Right cardiac atrium (tissue), 5 donors: Measurements from ENCODE around the gene ASTN2. TPM values are rescaled to one million over a fixed set of nuclear protein-coding genes. Genes with fewer than 3 reads are reported as not detected.
"Not testable (repeated sequence)": the region's sequence is repeated elsewhere in the genome, so short reads cannot be mapped to it uniquely, and the experiment has no call there.

ENCODE experiments used
- ATAC-seq, 2 donors: fragments of 200-7000 bp; cut with Tn5 transposase; one replicate each; pipeline versions ENCODE4 v1.8.0 to v1.9.1; 2020; ENCODE audit warnings: moderate library complexity in 2 of 2, mild to moderate bottlenecking in 1 of 2
- DNase-seq, 3 donors: peaks; one replicate each; pipeline ENCODE4 v3.0.0-alpha.2; 2020
- H3K27ac ChIP-seq: one replicate; pipeline ENCODE4 v1.5.1; 2013; ENCODE audit warnings: mild to moderate bottlenecking, low read length, control low read depth, moderate library complexity
- H3K27me3 ChIP-seq: one replicate; pipeline ENCODE4 v1.6.1; 2013; ENCODE audit not compliant: control insufficient read depth, insufficient read depth
- H3K4me1 ChIP-seq: one replicate; pipeline ENCODE4 v1.6.1; 2013; ENCODE audit warnings: low read length; ENCODE audit not compliant: control insufficient read depth, insufficient read depth
- H3K4me3 ChIP-seq: one replicate; pipeline ENCODE4 v1.5.1; 2013; ENCODE audit warnings: low read length, control low read depth
- H3K9me3 ChIP-seq: one replicate; pipeline ENCODE4 v1.6.1; 2013; ENCODE audit warnings: low read length; ENCODE audit not compliant: control insufficient read depth
- WGBS: extraction: QIAGEN DNeasy Blood & Tissue Kit; methylation state at CpG from one replicate; pipeline ENCODE4 v1.1.7; 2013; 5-methylcytosine and 5-hydroxymethylcytosine counted together
- intact Hi-C, 4 donors: fragments of 100-400 bp; cut with DNase I; formaldehyde crosslinking; loops; one replicate each; pipeline versions ENCODE4 v1.11.0 to v1.14.0; 2022 to 2023
- polyA plus RNA-seq: library from polyadenylated mRNA; stranded (reverse); fragments of 200-250 nt; gene quantifications from one replicate; pipeline ENCODE4 v1.2.3, GENCODE V29; 2013
- total RNA-seq, 4 donors: library from RNA; stranded (reverse); fragmentation: NEBNext Ultra II Directional; extraction: Animal tissue kit (Norgen Biotek cat#: 25700); gene quantifications; one replicate each; pipeline ENCODE4 v1.2.1, GENCODE V29; 2021
- donor health status: healthy with polysubstance abuse.
- donor health status: DM: no; HTN: yes; CAD: no.
- donor health status: DM: no; HTN: no; CAD: no.
- donor health status: DM: no; HTN: yes; CAD: no; lungs with severe emphysema.
- donor health status: DM: yes; HTN: yes; CAD: no.

Gene ASTN2
- total and polyA plus RNA-seq, 5 donors: 18.1 to 79.3 (median 59.8) TPM

- H3K4me3 ChIP-seq, DNase-seq, ATAC-seq, H3K27ac ChIP-seq, intact Hi-C loops, H3K4me1 ChIP-seq, H3K9me3 ChIP-seq, H3K27me3 ChIP-seq: not testable (repeated sequence)
- WGBS: 84% methylated on average over 4 of the region's 4 CpGs
Observed at GRCh38 chr9:116888476-116888875, 526.4 kb downstream of the ASTN2 start.

DNA sequence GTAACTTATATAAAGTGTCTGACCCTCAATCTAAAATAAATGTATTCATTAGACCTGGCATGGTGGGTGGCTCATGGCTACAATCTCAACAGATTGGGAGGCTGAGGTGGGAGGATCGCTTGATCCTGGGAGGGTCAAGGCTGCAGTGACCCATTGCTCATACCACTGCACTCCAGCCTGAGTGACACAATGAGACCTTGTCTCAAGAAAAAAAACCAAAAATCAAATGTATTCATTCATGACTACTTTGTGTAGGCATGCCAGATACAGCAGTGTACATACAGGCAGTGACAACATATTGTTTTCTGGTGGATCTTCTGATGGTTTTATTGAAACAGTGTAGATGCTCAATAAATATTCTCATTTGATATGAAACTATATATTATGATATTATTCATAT lies 526.8 kb downstream of the ASTN2 start:
- 89% methylated on average over 1 of the region's 1 CpG for WGBS
- Histone ChIP-seq H3K4me1 (no peaks in the 10 kb centered on the region), H3K9me3 (no peaks in the 10 kb centered on the region), H3K27me3 (peaks cover 2% of the 10 kb centered on the region), H3K4me3 (no peak overlapping the region), H3K27ac (no peak overlapping the region)
- intact Hi-C loops: no loop called here
- DNase-seq (no peak), ATAC-seq (no peak)

DNA sequence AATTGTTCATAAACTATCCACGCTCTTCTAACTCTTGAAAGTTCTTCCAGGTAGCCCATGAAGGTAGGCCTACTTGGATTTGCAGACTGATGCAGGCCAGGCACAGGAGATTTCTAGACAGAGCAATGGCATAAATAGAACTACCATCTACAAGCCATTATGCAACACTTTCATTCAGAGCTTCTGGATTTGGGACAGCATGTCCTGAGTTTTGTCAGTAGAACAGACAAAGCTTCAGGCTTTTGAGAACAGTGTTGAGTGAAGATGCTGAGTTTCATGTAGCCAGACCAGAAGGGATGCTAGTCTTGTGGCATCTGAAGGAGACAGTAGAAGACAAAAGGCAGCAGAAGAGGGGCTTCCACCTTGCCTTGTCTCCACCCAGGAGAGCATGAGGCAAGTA lies 531.2 kb downstream of the ASTN2 start:
- intact Hi-C loops: no loop called here
- Histone ChIP-seq H3K4me3 (no peak overlapping the region), H3K4me1 (no peaks in the 10 kb centered on the region), H3K9me3 (no peaks in the 10 kb centered on the region), H3K27me3 (no peaks in the 10 kb centered on the region), H3K27ac (no peak overlapping the region)
- WGBS: 85% methylated on average over 1 of the region's 1 CpG
- ATAC-seq (no peak), DNase-seq (no peak)

- Histone ChIP-seq H3K9me3 (peaks cover 2% of the 10 kb centered on the region), H3K4me3 (no peak overlapping the region), H3K4me1 (no peaks in the 10 kb centered on the region), H3K27ac (no peak overlapping the region), H3K27me3 (no peaks in the 10 kb centered on the region)
- intact Hi-C loops: no loop called here
- 72% methylated on average over 3 of the region's 3 CpGs for WGBS
- DNase-seq: no peak
- no peak for ATAC-seq
Observed at GRCh38 chr9:116877072-116877471, 537.8 kb downstream of the ASTN2 start.

DNA sequence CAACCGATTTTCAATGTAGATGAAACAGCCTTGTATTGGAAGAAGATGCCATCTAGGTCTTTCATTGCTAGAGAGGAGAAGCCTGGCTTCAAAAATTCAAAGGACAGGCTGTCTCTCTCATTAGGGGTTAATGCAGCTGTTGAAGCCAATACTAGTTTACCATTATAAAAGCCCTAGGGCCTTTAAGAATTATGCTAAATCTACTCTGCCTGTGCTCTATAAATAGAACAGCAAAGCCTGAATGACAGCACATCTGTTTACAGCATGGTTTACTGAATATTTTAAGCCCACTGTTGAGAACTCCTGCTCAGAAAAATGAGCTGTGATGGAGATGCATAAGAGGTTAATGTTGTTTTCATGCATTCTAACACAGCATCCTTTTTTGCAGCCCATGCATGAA lies 539.3 kb downstream of the ASTN2 start:
- Histone ChIP-seq H3K4me3 (no peak overlapping the region), H3K4me1 (no peaks in the 10 kb centered on the region), H3K27me3 (no peaks in the 10 kb centered on the region), H3K27ac (no peak overlapping the region), H3K9me3 (peaks cover 2% of the 10 kb centered on the region)
- DNase-seq (no peak), ATAC-seq (no peak)
- 55% methylated on average over 1 of the region's 1 CpG for WGBS
- intact Hi-C loops: no loop called here

GRCh38 chr9:116873937-116874914 lies 540.6 kb downstream of the ASTN2 start:
- ATAC-seq (no peak), DNase-seq (no peak)
- Histone ChIP-seq H3K9me3 (peaks cover 2% of the 10 kb centered on the region), H3K4me3 (no peak overlapping the region), H3K4me1 (no peaks in the 10 kb centered on the region), H3K27me3 (no peaks in the 10 kb centered on the region), H3K27ac (no peak overlapping the region)
- 67% methylated on average over 6 of the region's 6 CpGs for WGBS
- intact Hi-C loops: no loop called here

DNA sequence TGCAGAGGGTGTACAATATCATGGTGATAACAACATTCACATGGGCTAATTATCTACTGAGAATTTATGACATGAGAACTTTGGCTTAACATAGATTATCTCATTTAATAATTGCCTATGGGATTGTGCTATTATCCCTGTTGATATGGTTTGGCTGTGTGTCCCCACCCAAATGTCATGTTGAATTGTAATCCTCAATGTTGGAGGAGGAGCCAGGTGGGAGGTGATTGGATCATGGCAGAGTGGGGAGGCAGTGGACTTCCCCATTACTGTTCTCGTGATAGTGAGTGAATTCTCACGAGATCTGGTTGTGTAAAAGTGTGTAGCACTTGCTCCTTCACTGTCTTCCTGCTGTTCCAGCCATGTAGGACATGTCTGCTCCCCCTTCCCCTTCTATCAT lies 541.4 kb downstream of the ASTN2 start:
- no peak overlapping the region for H3K27ac ChIP-seq
- ATAC-seq: no peak
- no peak for DNase-seq
- no peaks in the 10 kb centered on the region for H3K4me1 ChIP-seq
- intact Hi-C loops: no loop called here
- WGBS: 60% methylated on average over 2 of the region's 2 CpGs
- no peak overlapping the region for H3K4me3 ChIP-seq
- H3K27me3 ChIP-seq: no peaks in the 10 kb centered on the region
- H3K9me3 ChIP-seq: peaks cover 2% of the 10 kb centered on the region

- no peaks in the 10 kb centered on the region for H3K9me3 ChIP-seq
- no peak for ATAC-seq
- no peak overlapping the region for H3K4me3 ChIP-seq
- H3K27ac ChIP-seq: no peak overlapping the region
- no peaks in the 10 kb centered on the region for H3K27me3 ChIP-seq
- intact Hi-C loops: no loop called here
- WGBS: 78% methylated on average over 3 of the region's 3 CpGs
- H3K4me1 ChIP-seq: no peaks in the 10 kb centered on the region
- no peak for DNase-seq
Observed at GRCh38 chr9:116870566-116870965, 544.3 kb downstream of the ASTN2 start.

- DNase-seq (no peak), ATAC-seq (no peak)
- H3K27me3 ChIP-seq: no peaks in the 10 kb centered on the region
- H3K9me3 ChIP-seq: no peaks in the 10 kb centered on the region
- H3K4me1 ChIP-seq: no peaks in the 10 kb centered on the region
- 80% methylated on average over 3 of the region's 3 CpGs for WGBS
- intact Hi-C loops: no loop called here
- no peak overlapping the region for H3K27ac ChIP-seq
- H3K4me3 ChIP-seq: no peak overlapping the region
Observed at GRCh38 chr9:116868201-116868600, 546.7 kb downstream of the ASTN2 start.

GRCh38 chr9:116861321-116861720 lies 553.5 kb downstream of the ASTN2 start:
- intact Hi-C loops: loop anchor here in 3 of 4 donors (2.0 to 5.0 kb wide), 2 partner anchors 123 to 124 kb away; no protein-coding TSS in a partner anchor
- no peak for DNase-seq
- no peak overlapping the region for H3K4me3 ChIP-seq
- H3K4me1 ChIP-seq: no peaks in the 10 kb centered on the region
- no peaks in the 10 kb centered on the region for H3K27me3 ChIP-seq
- no peak for ATAC-seq
- no peaks in the 10 kb centered on the region for H3K9me3 ChIP-seq
- no peak overlapping the region for H3K27ac ChIP-seq

- Histone ChIP-seq H3K27ac (no peak overlapping the region), H3K4me3 (no peak overlapping the region), H3K4me1 (no peaks in the 10 kb centered on the region), H3K9me3 (no peaks in the 10 kb centered on the region), H3K27me3 (no peaks in the 10 kb centered on the region)
- peak; percentile 80 to 85 for ATAC-seq
- DNase-seq: peak; percentile 68 to 89 (median 72)
- intact Hi-C loops: loop anchor here in 3 of 4 donors (2.0 to 5.0 kb wide), 2 partner anchors 122 to 123 kb away; no protein-coding TSS in a partner anchor
- 38% methylated on average over 3 of the region's 3 CpGs for WGBS
Observed at GRCh38 chr9:116860509-116861120, 554.2 kb downstream of the ASTN2 start.
